ENCODE measurements around the gene SUSD6. TPM values are rescaled to one million over a fixed set of nuclear protein-coding genes. Genes with fewer than 3 reads are reported as not detected.

The SUSD6 gene
- total and polyA plus RNA-seq, 2 experiments from 2014 or later: 15.7 to 28.4 TPM

GRCh38 chr14:69582212-69582611 lies 29.2 kb upstream of the SUSD6 start:
- TF ChIP-seq CTCF (IDR thresholded peaks at IDR 0.05; ENCODE audit: poor library complexity) (no peak), EZH2 (IDR thresholded peaks at IDR 0.05; ENCODE audit: borderline replicate concordance) (no peak), EZH2phosphoT487 (IDR thresholded peaks at IDR 0.05; ENCODE audit: low read depth, severe bottlenecking, unreplicated experiment) (no peak)
- no peak overlapping the region for H3K4me2 ChIP-seq
- H3K4me3 ChIP-seq: no peak overlapping the region
- H4K20me1 ChIP-seq (ENCODE audit: insufficient read depth, poor library complexity, severe bottlenecking): no peaks in the 10 kb centered on the region
- no peaks in the 10 kb centered on the region for H3K9me3 ChIP-seq (ENCODE audit: low read depth)
- H3K4me1 ChIP-seq (ENCODE audit: insufficient read depth): peaks cover 6% of the 10 kb centered on the region
- DNase-seq (ENCODE audit: low spot score): no peak
- no peak overlapping the region for H3K27ac ChIP-seq
- H2AFZ ChIP-seq: no peak overlapping the region
- no peaks in the 10 kb centered on the region for H3K36me3 ChIP-seq (replicated peaks; ENCODE audit: insufficient read depth, low read depth)
- no peaks in the 10 kb centered on the region for H3K79me2 ChIP-seq
- no peaks in the 10 kb centered on the region for H3K27me3 ChIP-seq
- WGBS (ENCODE audit: low lambda C conversion rate, missing lambda C conversion rate): 95% methylated on average over 1 of the region's 1 CpG
- no peaks in the 10 kb centered on the region for H3K9me2 ChIP-seq (replicated peaks; ENCODE audit: insufficient read depth)

GRCh38 chr14:69582829-69583228 lies 28.6 kb upstream of the SUSD6 start:
- no peak overlapping the region for H3K4me3 ChIP-seq
- TF ChIP-seq EZH2 (IDR thresholded peaks at IDR 0.05; ENCODE audit: borderline replicate concordance): no peak
- no peak for TF ChIP-seq CTCF (IDR thresholded peaks at IDR 0.05; ENCODE audit: poor library complexity)
- TF ChIP-seq EZH2phosphoT487 (IDR thresholded peaks at IDR 0.05; ENCODE audit: low read depth, severe bottlenecking, unreplicated experiment): no peak
- 92% methylated on average over 4 of the region's 4 CpGs for WGBS (ENCODE audit: low lambda C conversion rate, missing lambda C conversion rate)

DNA sequence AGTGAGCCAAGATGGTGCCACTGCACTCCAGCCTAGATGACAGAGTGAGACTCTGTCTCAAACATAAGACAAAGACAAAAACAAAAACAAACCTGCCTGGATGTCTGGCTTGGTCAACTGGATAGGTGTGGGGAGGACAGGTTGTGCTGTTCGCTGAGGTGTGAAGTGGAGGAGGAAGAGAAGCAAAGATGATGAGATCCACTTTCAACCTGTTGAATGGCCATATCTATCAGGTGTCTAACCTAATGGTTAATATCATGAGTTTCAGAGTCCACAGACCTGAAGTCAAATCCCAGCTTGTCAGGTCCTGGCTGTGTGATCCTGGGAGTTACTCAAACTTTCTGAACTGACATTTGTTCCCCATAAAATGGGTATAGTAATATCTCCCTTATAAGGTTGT lies 27.0 kb upstream of the SUSD6 start:
- Histone ChIP-seq H3K36me3 (replicated peaks; ENCODE audit: insufficient read depth, low read depth) (no peaks in the 10 kb centered on the region), H3K4me3 (no peak overlapping the region)

More at GRCh38 chr14:69582829-69583228, 28.6 kb upstream of the SUSD6 start:
- no peak for DNase-seq (ENCODE audit: low spot score)
- Histone ChIP-seq H3K4me2 (no peak overlapping the region), H3K36me3 (replicated peaks; ENCODE audit: insufficient read depth, low read depth) (no peaks in the 10 kb centered on the region), H2AFZ (no peak overlapping the region), H3K27me3 (no peaks in the 10 kb centered on the region), H3K79me2 (no peaks in the 10 kb centered on the region), H3K9me3 (ENCODE audit: low read depth) (no peaks in the 10 kb centered on the region), H3K27ac (no peak overlapping the region), H4K20me1 (ENCODE audit: insufficient read depth, poor library complexity, severe bottlenecking) (no peaks in the 10 kb centered on the region), H3K4me1 (ENCODE audit: insufficient read depth) (peaks cover 6% of the 10 kb centered on the region), H3K9me2 (replicated peaks; ENCODE audit: insufficient read depth) (no peaks in the 10 kb centered on the region)

More for the DNA sequence above, 27.0 kb upstream of the SUSD6 start:
- WGBS (ENCODE audit: low lambda C conversion rate, missing lambda C conversion rate): 92% methylated on average over 1 of the region's 1 CpG
- TF ChIP-seq CTCF (IDR thresholded peaks at IDR 0.05; ENCODE audit: poor library complexity): no peak
- no peak for TF ChIP-seq EZH2 (IDR thresholded peaks at IDR 0.05; ENCODE audit: borderline replicate concordance)
- TF ChIP-seq EZH2phosphoT487 (IDR thresholded peaks at IDR 0.05; ENCODE audit: low read depth, severe bottlenecking, unreplicated experiment): no peak
- Histone ChIP-seq H3K79me2 (no peaks in the 10 kb centered on the region), H3K4me2 (no peak overlapping the region), H2AFZ (no peak overlapping the region), H3K9me2 (replicated peaks; ENCODE audit: insufficient read depth) (no peaks in the 10 kb centered on the region), H4K20me1 (ENCODE audit: insufficient read depth, poor library complexity, severe bottlenecking) (no peaks in the 10 kb centered on the region), H3K27me3 (no peaks in the 10 kb centered on the region), H3K27ac (no peak overlapping the region), H3K9me3 (ENCODE audit: low read depth) (no peaks in the 10 kb centered on the region), H3K4me1 (ENCODE audit: insufficient read depth) (peaks cover 4% of the 10 kb centered on the region)
- no peak for DNase-seq (ENCODE audit: low spot score)
